HEK293 (cell line): ENCODE results near the gene ZNF445.

Source experiments
- CTCF ChIP-seq: fragments of 450-650 bp; formaldehyde crosslinking; IDR thresholded peaks from 2 replicates; pipeline ENCODE4 v1.5.1; 2016; ENCODE audit warnings: missing biosample characterization, missing genetic modification characterization
- KLF10 ChIP-seq: fragments of 450-650 bp; IDR thresholded peaks from 2 replicates; pipeline ENCODE4 v1.5.1; 2018; ENCODE audit warnings: missing biosample characterization, mild to moderate bottlenecking, missing genetic modification characterization
- SALL2 ChIP-seq: fragments of 450-650 bp; formaldehyde crosslinking; IDR thresholded peaks from 2 replicates; pipeline ENCODE4 v1.5.0; 2017; ENCODE audit warnings: missing biosample characterization, mild to moderate bottlenecking, missing genetic modification characterization, borderline replicate concordance
- ZBTB11 ChIP-seq: fragments of 450-650 bp; formaldehyde crosslinking; conservative IDR thresholded peaks from 2 replicates; pipeline ENCODE4 v1.5.1; 2016; ENCODE audit warnings: low read depth, missing biosample characterization, missing genetic modification characterization
- ZBTB17 ChIP-seq: fragments of 450-650 bp; formaldehyde crosslinking; IDR thresholded peaks from 2 replicates; pipeline ENCODE4 v1.5.1; 2016; ENCODE audit warnings: missing biosample characterization, missing genetic modification characterization
- ZNF26 ChIP-seq: fragments of 450-650 bp; formaldehyde crosslinking; IDR thresholded peaks from 2 replicates; pipeline ENCODE4 v1.5.1; 2016; ENCODE audit warnings: missing biosample characterization, missing genetic modification characterization
- ZNF423 ChIP-seq: fragments of 450-650 bp; formaldehyde crosslinking; IDR thresholded peaks from 2 replicates; pipeline ENCODE4 v1.5.1; 2016; ENCODE audit warnings: missing biosample characterization, missing genetic modification characterization
- ZNF473 ChIP-seq: fragments of 450-650 bp; formaldehyde crosslinking; IDR thresholded peaks from 2 replicates; pipeline ENCODE4 v1.5.1; 2017; ENCODE audit warnings: missing biosample characterization, missing genetic modification characterization
- ZNF529 ChIP-seq: fragments of 450-650 bp; formaldehyde crosslinking; IDR thresholded peaks from 2 replicates; pipeline ENCODE4 v1.5.1; 2017; ENCODE audit warnings: missing genetic modification characterization, missing biosample characterization; ENCODE audit not compliant: insufficient replicate concordance

GRCh38 chr3:44451441-44451840 is 26.0 kb downstream of the ZNF445 start:
- no peak for TF ChIP-seq ZNF26
- no peak for TF ChIP-seq ZBTB17 (tag by site-specific recombination)
- no peak for TF ChIP-seq ZNF529 (tag by site-specific recombination)
- TF ChIP-seq SALL2 = no peak
- no peak for TF ChIP-seq CTCF
- no peak for TF ChIP-seq ZBTB11 (tag by site-specific recombination)
- no peak for TF ChIP-seq ZNF473 (tag by site-specific recombination)
- TF ChIP-seq KLF10 (tag by site-specific recombination) = no peak
- no peak for TF ChIP-seq ZNF423 (tag by site-specific recombination)
